HG03039 (cell line): ENCODE measurements around the gene RNF169.
"Not testable (repeated sequence)": the region's sequence is repeated elsewhere in the genome, so short reads cannot be mapped to it uniquely, and the experiment has no call there.

Experiments used
- ATAC-seq: cut with Tn5 transposase; IDR thresholded peaks from one replicate; pipeline ENCODE4 v1.9.1; 2021; ENCODE audit warnings: mild to moderate bottlenecking, moderate library complexity; ENCODE audit not compliant: unreplicated experiment

RNF169 gene

DNA sequence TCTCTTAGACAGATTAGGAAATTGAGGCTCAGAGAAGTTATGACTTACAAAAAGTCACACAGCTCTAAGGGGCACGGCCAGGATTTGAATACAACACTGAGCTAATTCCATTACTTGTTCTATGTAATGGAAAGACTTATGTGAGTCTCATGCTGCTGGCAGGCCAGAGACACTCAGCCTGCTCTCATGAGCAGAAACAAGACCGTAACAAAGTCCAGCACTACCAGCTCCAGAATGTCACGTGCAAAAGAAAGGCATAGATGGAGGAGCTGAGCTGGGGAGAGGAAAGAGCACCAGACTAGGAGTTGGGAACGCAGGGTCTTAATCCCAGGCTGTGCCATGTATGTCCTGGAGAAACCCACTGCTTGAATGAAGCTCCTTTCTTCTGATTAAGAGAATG is 19.3 kb upstream of the RNF169 start:
- no peak for ATAC-seq

DNA sequence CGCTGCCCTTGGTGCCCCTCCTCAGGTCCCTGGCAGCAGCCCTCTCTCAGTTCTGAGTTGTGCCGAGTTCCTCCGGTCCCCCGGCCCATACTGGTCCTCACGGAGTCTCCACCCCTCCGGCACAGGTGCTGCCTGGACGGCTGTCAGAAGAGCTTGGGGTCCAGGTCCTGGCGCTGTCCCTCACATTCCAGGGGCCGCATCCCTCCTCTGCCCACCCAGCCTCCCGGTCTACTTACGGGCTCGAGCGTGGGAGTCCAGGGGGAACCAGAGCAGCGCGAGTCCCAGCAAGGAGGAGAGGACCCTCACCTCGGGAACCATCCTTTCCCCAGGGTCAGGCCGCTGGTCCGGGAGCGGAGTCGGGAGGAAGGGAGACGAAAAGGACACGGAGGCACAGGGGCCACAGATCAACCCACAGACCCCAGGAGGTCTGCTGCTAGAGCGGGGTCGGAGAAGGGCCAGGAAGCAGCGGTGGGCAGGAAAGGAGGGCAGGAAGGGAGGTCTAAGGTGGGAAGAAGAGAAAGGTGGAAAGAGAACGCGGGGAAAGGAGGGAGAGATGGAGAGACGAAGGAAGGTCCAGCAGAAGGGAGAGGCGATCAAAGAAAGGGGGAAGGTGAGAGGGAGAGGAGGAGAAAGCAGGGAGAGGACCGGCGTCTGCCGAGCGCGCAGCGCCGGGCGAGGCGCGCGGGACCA is 17.9 kb upstream of the RNF169 start:
- no peak for ATAC-seq

DNA sequence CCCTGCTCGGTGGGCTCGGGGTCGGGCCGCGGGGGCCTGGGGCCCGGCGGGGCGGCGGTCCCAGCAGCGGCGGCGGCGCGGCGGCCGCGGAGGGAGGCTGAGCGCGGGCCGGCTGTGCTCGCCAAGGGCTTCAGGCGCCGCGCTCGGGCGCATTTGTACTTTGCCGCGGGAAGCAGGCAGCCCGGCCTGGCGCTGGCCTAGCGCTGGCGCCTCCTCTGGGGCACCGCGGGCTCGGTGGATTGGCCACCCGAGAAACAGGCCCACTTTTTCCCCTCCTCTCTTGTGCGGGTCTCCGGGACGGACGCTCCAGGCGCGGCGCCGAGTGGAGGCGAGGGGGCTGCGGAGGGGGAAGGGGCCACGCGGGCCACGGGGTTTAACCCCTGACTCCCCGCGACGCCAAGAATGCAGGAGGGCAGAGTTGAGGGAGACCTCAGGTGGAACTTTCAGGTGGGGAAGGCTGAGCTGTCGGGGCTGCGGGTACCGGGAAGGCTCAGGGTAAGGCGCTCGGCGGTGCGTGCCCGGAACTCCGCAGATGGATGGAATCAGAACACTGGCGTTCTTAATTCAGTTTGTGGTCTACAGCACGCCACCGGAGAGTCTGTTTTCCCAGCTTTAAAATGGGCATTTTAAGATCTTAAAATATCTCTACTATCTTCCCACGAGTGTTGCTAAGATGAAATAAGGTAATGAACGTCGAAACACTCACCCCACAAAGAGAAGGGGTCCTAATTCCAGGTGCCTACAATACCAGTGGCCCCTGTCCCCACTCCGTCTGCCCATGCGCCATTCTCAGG is 17.2 kb upstream of the RNF169 start, which contains the start of gene CHRDL2:
TSS of gene CHRDL2 (minus strand) at position 126 of the 794 bp plus-strand sequence. CDS start 538 bp downstream, outside the sequence.
- no peak for ATAC-seq

DNA sequence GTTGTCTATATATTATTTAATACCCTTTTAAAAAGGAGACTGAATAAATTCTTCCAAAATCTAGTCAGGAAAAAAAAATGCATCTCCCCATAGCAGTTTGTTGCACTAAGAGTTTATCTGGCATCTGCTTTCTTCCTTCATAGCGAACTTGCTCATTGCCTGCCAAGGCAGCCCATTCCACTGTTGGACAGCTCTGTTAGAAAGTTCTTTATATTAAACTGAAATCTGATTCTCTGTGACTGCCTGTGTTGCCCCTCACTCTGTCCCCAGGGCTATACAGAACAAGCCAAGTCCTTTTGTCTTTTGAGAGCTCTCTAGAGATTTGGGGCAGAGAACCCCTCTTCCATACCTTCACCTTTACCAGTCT is 14.1 kb upstream of the RNF169 start:
- no peak for ATAC-seq

DNA sequence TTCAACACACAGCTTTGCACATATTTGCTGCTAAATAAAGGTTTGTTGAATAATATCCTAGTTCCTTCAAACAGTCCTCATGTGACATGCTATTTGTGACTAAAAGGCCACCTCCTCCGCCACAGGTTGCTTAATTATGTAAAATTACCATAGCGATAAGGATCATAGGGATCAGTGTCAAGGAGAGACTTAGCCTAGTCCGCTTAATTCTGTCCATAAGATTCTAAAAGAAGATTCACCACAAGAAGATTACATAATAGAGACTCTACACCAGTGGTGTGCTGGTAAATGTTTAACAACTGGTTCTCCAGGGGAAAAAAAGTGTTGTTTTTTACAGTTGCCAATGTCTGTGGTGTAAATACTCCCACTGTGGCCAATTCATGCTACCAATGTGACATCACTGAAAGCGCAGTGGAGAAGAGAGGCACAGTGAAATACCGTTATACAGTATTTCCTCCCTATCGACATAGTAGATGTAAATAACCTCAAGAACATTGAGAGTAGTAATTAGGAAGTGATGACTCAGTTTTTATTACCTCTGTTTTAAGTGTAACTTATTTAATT is 13.2 kb upstream of the RNF169 start:
- ATAC-seq: no peak

DNA sequence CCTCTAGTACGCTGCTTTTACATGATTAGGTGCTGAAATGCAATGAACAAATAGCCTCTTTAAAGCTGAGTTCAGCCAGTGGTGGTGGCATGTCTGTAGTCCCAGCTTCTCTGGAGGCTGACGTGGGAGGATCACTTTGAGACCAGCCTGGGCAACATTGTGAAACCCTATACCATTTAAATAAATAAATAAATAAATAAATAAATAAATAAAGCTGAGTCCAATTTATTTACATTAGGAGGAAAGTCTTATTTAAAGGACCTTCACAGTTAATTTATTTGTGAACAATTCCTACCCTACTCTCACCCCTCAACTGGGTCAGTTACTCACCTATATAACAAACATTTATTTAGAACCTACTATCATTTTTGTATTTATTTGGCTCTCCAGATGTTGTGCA is 12.6 kb upstream of the RNF169 start:
- ATAC-seq: no peak

DNA sequence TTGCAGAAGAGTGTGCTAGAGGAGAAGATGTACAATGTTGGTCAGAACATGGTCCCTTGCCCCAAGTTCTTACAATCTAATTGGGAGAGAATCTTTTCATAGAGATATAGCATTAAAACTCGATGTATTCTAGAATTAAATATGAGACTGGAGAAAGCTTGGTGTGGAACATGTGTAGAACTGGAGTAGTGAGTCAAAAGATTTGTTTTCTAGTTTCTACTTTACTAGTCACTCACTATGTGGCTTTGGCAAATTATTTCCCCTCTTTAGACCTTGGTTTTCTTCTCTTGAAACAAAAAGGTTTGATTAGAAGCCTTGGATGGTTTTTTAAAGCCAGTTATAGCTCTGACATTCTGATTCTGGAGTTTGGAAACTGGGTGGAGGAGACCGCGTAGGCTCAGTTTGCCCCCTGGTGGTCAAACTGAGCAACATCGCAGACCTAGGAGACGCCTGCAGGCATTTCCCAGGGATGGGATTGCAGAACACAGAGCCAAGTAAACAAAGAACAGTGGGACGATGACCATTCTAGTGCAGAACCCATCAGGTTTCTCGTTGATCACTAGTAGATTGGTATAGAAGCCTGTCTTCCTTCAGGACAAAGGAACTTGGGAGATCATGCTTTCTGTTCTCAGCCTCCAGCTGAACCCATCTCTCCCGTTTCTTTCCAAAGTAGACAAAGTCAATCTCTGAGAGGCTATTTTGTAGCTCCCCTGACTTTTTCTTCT is 8.9 kb upstream of the RNF169 start:
- ATAC-seq: no peak

DNA sequence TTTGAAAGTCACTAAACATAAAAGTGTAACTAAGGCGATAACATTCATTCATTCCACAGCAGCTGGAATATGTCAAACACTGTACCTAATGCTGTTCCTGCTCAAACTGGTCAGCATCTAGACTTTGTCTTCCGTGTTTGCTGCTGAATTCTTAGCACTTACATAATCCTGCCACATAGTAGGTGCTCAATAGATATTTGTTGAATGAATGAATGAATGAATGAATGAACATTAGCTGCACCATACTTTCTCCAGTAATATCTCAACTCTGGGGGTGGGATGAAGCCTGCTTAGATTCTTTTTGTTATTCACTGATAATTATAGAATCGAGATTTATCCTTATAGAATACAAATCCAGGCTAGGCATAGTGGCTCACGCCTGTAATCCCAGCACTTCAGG is 6.6 kb upstream of the RNF169 start:
- ATAC-seq: no peak

DNA sequence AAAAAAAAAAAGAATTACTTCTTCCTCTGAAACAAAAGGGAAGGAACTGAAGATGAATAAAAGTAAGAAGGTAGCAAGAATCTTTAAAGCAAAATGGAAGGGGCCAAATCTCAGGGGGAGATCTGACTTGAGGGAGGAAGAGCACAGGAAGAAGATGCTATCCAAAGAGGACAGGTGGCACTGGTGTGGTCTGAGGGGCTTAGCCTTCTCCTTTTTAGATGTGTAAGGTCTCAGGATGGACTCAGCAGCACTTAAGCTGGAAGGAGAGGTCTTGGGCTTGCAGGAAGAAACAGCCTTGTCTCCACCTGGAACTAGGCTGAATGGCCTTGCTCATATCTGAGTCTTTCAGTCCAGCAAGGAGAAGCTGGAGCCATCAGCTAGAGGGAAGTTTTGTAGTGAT is 5.0 kb upstream of the RNF169 start:
- ATAC-seq: no peak

DNA sequence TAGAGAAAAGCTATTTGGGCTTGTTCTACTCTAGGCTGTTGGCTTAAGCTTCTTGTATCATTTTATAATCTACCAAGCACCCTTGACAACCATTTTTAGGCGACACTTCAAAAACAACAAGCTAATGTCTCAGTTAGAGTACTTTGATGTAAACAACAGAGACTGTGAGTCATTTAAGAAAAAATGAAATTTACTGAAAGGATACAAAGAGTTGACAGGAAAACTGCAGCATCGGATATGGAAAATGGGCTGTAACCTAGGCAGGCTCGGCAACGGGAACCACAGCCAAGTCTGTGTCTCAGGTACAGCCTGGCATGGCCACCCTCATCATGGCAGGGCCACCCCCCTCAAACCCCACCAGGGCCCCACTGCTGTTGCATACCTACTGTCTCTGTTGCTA is 4.4 kb upstream of the RNF169 start:
- ATAC-seq: no peak

DNA sequence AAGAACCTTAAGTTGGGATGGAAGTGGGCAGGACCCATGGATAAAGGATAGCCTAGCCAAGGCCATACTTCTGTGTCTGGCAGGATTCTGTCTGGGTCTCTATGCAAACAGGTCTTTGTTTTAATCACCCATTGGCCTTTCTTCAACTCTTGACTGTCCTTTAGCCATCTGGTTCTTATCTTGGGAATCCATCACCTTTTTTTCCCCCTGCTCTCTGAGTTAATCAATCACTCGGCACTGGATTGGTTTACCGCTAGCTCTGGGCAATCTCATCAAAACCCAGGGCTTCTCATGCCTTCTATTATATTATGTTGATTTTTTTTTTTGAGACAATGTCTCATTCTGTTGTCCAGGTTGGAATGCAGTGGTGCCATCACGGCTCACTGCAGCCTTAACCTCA is 1.8 kb upstream of the RNF169 start:
- no peak for ATAC-seq

DNA sequence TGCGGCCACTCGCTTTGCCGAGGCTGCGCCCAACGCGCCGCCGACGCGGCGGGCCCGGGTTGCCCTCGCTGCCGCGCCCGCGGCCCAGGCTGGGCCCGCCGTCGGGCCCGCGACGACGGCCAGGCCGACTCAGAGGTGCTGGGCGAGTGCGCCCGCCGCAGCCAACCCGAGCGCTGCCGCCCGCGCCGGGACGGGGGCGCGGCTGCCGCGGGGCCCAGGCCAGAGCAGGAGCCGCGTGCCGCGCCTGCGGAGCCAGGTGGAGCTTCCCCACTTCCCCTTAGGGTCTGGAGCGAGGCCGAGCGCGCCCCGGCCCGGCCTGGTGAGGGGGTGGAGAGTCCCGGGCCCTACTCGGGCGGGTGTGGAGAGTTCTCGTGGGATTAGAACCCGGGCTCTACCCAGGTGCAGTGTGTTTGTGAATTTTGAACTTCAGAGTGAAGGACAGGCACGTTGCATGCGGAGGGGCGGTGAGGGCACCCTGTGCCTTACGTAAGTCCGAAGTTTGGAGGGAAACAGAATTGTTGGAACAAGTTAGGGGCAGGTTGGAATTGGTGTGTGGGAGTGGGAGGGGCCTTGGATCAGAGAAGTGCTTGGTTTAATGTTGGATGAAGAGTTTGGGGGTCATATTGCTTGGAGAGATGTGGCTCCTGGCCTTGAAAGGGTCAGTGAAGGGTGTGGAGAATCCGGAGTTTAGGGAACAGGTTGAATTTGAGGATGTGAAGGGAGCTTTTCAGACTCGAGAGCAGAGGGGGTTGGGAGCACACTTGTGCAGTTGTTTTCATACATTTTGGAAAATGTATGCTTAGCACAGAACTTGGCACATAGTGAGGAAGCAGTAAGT is 697 bp downstream of the RNF169 start:
- peak; percentile 47 for ATAC-seq

DNA sequence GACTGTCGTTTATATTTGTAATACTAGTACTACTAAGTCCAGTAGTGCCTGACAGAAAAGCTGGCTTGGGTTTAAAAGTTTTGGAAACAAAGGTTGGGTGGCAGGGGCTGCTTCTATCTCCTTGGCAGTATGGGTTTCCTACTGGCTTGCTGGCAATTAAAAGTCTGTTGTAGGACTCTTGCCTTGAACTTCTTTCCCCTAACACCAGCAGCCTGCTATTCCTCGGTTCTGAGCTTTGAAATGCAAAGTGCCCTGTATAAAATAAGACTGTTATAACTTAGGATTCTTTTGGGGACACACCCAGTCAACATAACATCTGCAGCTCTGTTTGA is 1.3 kb downstream of the RNF169 start:
- ATAC-seq: no peak

DNA sequence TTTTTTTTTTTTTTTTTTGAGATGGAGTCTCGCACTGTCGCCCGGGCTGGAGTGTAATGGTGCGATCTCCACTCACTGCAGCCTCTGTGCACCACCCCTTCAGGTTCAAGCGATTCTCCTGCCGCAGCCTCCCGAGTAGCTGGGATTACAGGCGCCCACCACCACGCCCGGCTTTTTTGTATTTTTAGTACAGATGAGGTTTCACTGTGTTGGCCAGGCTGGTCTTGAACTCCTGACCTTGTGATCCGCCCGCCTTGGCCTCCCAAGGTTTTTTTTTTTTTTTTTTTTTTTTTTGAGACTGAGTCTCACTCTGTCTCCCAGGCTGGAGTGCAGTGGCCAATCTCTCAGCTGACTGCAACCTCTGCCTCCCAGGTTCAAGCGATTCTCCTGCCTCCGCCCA is 1.9 kb downstream of the RNF169 start:
- ATAC-seq: not testable (repeated sequence)

DNA sequence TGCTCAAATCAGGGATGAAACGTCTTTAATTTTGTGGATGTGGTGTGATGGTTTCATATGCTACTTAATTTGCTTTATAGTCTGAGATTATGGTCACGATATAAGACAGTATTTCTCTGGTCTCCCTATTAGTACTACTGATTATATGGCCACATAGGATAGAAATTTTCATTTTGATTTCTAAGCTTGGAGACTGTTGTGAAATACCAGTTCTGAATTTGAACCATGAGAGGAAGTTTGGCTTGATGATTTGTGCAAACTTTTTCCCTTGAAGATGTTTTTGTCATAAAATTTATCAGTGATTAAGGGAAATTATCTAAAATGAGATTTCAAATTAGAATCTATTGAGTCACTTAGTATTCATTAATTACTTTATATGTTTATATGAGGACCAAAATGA is 2.7 kb downstream of the RNF169 start:
- no peak for ATAC-seq

DNA sequence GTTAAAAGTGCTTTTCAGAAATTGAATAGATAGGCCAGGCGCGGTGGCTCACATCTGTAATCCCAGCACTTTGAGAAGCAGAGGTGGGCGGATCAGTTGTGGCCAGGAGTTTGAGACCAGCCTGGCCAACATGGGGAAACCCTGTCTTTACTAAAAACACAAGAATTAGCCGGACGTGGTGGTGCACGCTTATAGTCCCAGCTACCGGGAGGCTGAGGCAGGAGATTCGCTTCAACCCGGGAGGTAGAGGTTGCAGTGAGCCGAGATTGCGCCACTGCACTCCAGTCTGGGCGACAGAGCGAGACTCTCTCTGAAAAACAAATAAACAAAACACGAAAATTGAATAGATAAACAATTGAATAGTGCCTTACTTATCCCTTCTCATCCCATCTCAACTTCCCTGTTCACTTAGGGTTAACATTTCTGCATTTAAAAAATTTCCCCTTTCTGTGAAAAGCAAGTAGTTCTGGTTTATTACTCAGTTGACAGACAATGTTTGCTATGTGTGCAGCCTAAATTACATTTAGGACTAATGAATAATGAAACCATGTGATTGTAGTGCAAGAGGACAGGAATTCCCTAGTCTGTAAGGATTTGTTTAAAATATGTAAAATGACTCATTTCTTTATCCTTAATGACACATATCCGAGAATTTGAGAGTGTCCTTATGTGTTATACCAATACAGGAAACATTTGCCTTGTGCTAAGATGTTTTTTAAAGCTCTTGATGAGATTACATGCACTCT is 6.0 kb downstream of the RNF169 start:
- ATAC-seq: peak; percentile 41

DNA sequence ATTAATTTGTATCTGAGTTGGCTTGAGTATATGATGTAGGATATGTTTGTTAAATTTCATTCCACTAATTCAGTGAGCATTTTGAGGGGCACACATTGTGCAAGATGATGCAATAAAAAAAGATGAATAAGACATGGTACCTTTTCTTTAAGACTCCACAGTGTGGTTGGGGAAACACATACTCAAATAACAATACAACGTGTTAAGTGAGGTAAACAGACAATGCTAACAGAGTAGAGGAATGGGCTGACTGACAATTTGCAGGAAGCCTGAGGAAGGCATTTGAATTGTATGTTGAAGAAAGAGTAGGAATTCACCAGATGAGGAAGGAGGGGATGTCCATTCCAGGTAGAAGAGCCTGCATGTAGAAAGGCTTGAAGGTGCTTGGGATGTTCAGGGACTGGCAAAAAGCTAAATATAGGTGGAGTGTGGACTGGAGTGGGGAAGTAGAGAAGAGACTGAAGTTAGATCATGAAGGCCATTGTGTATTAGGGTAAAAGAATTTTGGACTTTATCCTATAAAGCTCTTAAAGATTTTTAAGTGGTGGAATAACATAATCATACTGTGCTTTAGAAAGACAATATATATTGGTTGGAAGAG is 6.8 kb downstream of the RNF169 start:
- no peak for ATAC-seq

DNA sequence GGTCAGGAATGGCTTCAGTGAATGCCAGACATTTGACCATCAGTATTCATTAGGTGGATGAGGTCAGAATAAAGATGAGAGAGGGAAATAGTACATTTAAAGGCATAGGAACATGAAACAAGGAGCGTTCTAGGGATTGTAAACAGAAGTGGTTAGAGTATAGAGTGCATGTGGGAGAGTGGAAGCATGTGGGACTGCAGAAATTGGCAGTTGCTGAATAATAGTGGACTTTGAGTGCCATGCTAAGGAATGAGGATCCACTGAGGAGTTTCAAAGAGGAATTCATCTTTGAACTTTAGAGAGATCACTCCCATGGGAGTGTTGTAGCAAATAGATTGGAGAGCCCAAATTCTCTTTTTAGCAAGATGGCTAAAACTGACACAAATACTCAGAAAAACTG is 7.9 kb downstream of the RNF169 start:
- no peak for ATAC-seq

DNA sequence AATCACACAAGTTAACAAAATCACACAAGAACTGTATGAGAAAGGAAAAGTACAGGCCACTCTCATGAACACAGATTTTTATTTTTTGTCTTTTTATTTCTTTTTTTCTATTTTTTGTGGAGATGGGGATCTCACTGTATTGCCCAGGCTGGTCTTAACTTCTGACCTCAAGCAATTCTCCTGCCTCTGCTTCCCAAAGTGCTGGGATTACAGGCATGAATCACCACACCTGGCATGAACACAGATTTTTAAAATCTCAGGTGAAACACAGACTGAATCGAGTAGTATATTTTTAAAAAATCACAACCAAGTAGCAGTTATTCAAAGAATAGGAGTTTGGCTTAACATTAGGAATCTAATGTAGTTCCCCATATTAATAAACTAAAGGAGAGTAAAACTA is 18.3 kb downstream of the RNF169 start:
- ATAC-seq: no peak

DNA sequence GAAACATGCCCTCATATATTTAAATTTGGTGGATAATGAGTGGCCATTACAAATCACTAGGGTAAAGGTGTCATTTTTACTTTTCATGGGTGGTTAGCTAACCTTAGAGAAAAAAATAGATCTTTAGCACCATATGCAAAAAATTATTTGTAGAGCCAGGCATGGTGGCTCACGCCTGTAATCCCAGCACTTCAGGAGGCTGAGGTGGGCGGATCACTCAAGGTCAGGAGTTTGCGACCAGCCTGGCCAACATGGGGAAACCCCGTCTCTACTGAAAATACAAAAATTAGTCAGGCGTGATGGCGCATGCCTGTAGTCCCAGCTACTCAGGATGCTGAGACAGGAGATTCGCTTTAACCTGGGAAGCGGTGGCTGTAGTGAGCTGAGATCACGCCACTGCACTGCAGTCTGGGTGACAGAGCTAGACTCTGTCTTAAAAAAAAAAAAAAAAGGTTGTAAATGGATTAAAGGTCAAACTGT is 19.6 kb downstream of the RNF169 start:
- not testable (repeated sequence) for ATAC-seq
